Measurements from ENCODE around the gene FOXP1. TPM values are rescaled to one million over a fixed set of nuclear protein-coding genes. Genes with fewer than 3 reads are reported as not detected.

FOXP1 gene
- total RNA-seq, 1 donor = 195 TPM

GRCh38 chr3:71388535-71389120 lies 194.9 kb downstream of the FOXP1 start:
- no peak for TF ChIP-seq CTCF (IDR thresholded peaks at IDR 0.05; ENCODE audit: extremely low read depth, low read depth, low read length)
- Histone ChIP-seq H2AFZ (ENCODE audit: low read length) (no peak overlapping the region), H3K79me2 (ENCODE audit: insufficient read depth, low read length) (peaks cover 66% of the 10 kb centered on the region), H3K36me3 (ENCODE audit: insufficient read depth, low read length) (no peaks in the 10 kb centered on the region), H3K4me2 (ENCODE audit: insufficient read depth, low read length) (no peak overlapping the region), H3K4me3 (ENCODE audit: insufficient read depth, low read length) (no peak overlapping the region), H4K20me1 (ENCODE audit: insufficient read depth, low read length) (peaks cover 10% of the 10 kb centered on the region), H3K27me3 (ENCODE audit: insufficient read depth, low read length) (no peaks in the 10 kb centered on the region), H3K9me3 (ENCODE audit: low read depth, low read length) (no peaks in the 10 kb centered on the region), H3K27ac (ENCODE audit: low read depth, low read length) (no peak overlapping the region), H3K4me1 (ENCODE audit: insufficient read depth, low read length) (peaks cover 33% of the 10 kb centered on the region)
- DNase-seq (ENCODE audit: insufficient read length, low spot score, missing footprints) = no peak

- H3K27me3 ChIP-seq (ENCODE audit: insufficient read depth, low read length) = no peaks in the 10 kb centered on the region
- H4K20me1 ChIP-seq (ENCODE audit: insufficient read depth, low read length) = peaks cover 10% of the 10 kb centered on the region
- H3K36me3 ChIP-seq (ENCODE audit: insufficient read depth, low read length) = no peaks in the 10 kb centered on the region
- peaks cover 31% of the 10 kb centered on the region for H3K4me1 ChIP-seq (ENCODE audit: insufficient read depth, low read length)
- no peak for DNase-seq (ENCODE audit: insufficient read length, low spot score, missing footprints)
- no peak overlapping the region for H3K27ac ChIP-seq (ENCODE audit: low read depth, low read length)
- H3K4me2 ChIP-seq (ENCODE audit: insufficient read depth, low read length) = no peak overlapping the region
- no peak overlapping the region for H2AFZ ChIP-seq (ENCODE audit: low read length)
- H3K9me3 ChIP-seq (ENCODE audit: low read depth, low read length) = no peaks in the 10 kb centered on the region
- H3K4me3 ChIP-seq (ENCODE audit: insufficient read depth, low read length) = no peak overlapping the region
- peaks cover 73% of the 10 kb centered on the region for H3K79me2 ChIP-seq (ENCODE audit: insufficient read depth, low read length)
- TF ChIP-seq CTCF (IDR thresholded peaks at IDR 0.05; ENCODE audit: extremely low read depth, low read depth, low read length) = no peak
Measured at GRCh38 chr3:71387586-71387985, 195.9 kb downstream of the FOXP1 start.

- Histone ChIP-seq H3K4me1 (ENCODE audit: insufficient read depth, low read length) (peaks cover 33% of the 10 kb centered on the region), H3K36me3 (ENCODE audit: insufficient read depth, low read length) (no peaks in the 10 kb centered on the region), H3K27ac (ENCODE audit: low read depth, low read length) (peak overlapping the region; percentile 9), H3K4me2 (ENCODE audit: insufficient read depth, low read length) (peak overlapping the region; percentile 28), H3K9me3 (ENCODE audit: low read depth, low read length) (no peaks in the 10 kb centered on the region), H3K27me3 (ENCODE audit: insufficient read depth, low read length) (no peaks in the 10 kb centered on the region), H2AFZ (ENCODE audit: low read length) (no peak overlapping the region), H3K79me2 (ENCODE audit: insufficient read depth, low read length) (peaks cover 64% of the 10 kb centered on the region), H4K20me1 (ENCODE audit: insufficient read depth, low read length) (peaks cover 8% of the 10 kb centered on the region), H3K4me3 (ENCODE audit: insufficient read depth, low read length) (no peak overlapping the region)
- no peak for DNase-seq (ENCODE audit: insufficient read length, low spot score, missing footprints)
- no peak for TF ChIP-seq CTCF (IDR thresholded peaks at IDR 0.05; ENCODE audit: extremely low read depth, low read depth, low read length)
Measured at GRCh38 chr3:71384837-71385716, 198.5 kb downstream of the FOXP1 start.

- H4K20me1 ChIP-seq (ENCODE audit: insufficient read depth, low read length) = peaks cover 8% of the 10 kb centered on the region
- H3K4me3 ChIP-seq (ENCODE audit: insufficient read depth, low read length) = no peak overlapping the region
- peaks cover 31% of the 10 kb centered on the region for H3K4me1 ChIP-seq (ENCODE audit: insufficient read depth, low read length)
- no peaks in the 10 kb centered on the region for H3K27me3 ChIP-seq (ENCODE audit: insufficient read depth, low read length)
- H3K9me3 ChIP-seq (ENCODE audit: low read depth, low read length) = no peaks in the 10 kb centered on the region
- no peak for TF ChIP-seq CTCF (IDR thresholded peaks at IDR 0.05; ENCODE audit: extremely low read depth, low read depth, low read length)
- no peak for DNase-seq (ENCODE audit: insufficient read length, low spot score, missing footprints)
- H3K27ac ChIP-seq (ENCODE audit: low read depth, low read length) = peak overlapping the region; percentile 9
- no peaks in the 10 kb centered on the region for H3K36me3 ChIP-seq (ENCODE audit: insufficient read depth, low read length)
- H3K4me2 ChIP-seq (ENCODE audit: insufficient read depth, low read length) = peak overlapping the region; percentile 28
- peaks cover 66% of the 10 kb centered on the region for H3K79me2 ChIP-seq (ENCODE audit: insufficient read depth, low read length)
- no peak overlapping the region for H2AFZ ChIP-seq (ENCODE audit: low read length)
Measured at GRCh38 chr3:71384388-71384787, 199.1 kb downstream of the FOXP1 start.
